HCT116 (cell line): ENCODE measurements around the gene TUBA3E. TPM values are rescaled to one million over a fixed set of nuclear protein-coding genes. Genes with fewer than 3 reads are reported as not detected.
"Not testable (repeated sequence)": the region's sequence is repeated elsewhere in the genome, so short reads cannot be mapped to it uniquely, and the experiment has no call there.

ENCODE experiments used
- ATAC-seq: fragments of 200-7000 bp; cut with Tn5 transposase; 2 replicates; pipeline ENCODE4 v1.9.1; 2020; ENCODE audit warnings: mild to moderate bottlenecking, moderate library complexity
- BruUV-seq: library from RNA; stranded (reverse); fragments of 400-500 nt; replicated peaks from 2 replicates; lab custom pipeline; 2021; lab: Mats Ljungman, UMichigan
- CTCF ChIA-PET: fragments of 300-600 bp; sonication (Branson Sonifier 250); formaldehyde crosslinking; loops from one replicate; lab custom pipeline; 2021; ENCODE audit warnings: antibody characterized with exemption; lab: Charles Lee
- POLR2A ChIA-PET: fragments of 300-600, 350-600 bp; sonication (Branson Sonifier 250); formaldehyde crosslinking; loops from one replicate; lab custom pipeline; 2021; ENCODE audit warnings: antibody characterized with exemption; lab: Charles Lee
- RAD21 ChIA-PET, 2 experiments: fragments of 300-600 bp; sonication (Branson Sonifier 250); formaldehyde crosslinking; loops; one replicate each; lab custom pipeline; 2023; ENCODE audit warnings: low total read pairs in 2 of 2; ENCODE audit not compliant: uncharacterized antibody in 2 of 2, unreplicated experiment in 2 of 2, low non-redundant PET in 1 of 2; lab: Charles Lee
- DNase-seq: peaks from one replicate; pipeline ENCODE4 v3.0.0-alpha.2; 2010; ENCODE audit warnings: low read depth, low spot score
- H2AFZ ChIP-seq: fragments of 200-600 bp; shearing (Covaris generic), sonication (generic); 2 replicates; pipeline ENCODE4 v1.6.1; 2017; ENCODE audit warnings: low read depth, mixed run types, mixed read lengths, antibody characterized with exemption, low read length; ENCODE audit not compliant: poor library complexity, severe bottlenecking
- H3K27ac ChIP-seq: 2 replicates; pipeline ENCODE4 v1.5.1; 2012; ENCODE audit warnings: low read depth, low read length
- H3K27me3 ChIP-seq: fragments of 200-600 bp; sonication (generic); 2 replicates; pipeline ENCODE4 v1.6.1; 2016; ENCODE audit warnings: mixed run types, low read length, mixed read lengths; ENCODE audit not compliant: insufficient read depth
- H3K36me3 ChIP-seq, 2 experiments: fragments of 200-500 bp in 1 of 2; fragments of 200-600 bp in 1 of 2; sonication (Bioruptor generic) in 1 of 2; sonication (generic) in 1 of 2; 2 replicates each; pipeline versions ENCODE4 v1.5.1 to v1.6.1; 2014 to 2016; ENCODE audit warnings: low read length in 2 of 2, inconsistent platforms in 1 of 2, mixed read lengths in 1 of 2, mixed run types in 1 of 2; ENCODE audit not compliant: insufficient read depth in 2 of 2, control insufficient read depth in 1 of 2
- H3K4me1 ChIP-seq, 2 experiments: fragments of 200-600 bp in 1 of 2; sonication (generic) in 1 of 2; 2 replicates each; pipeline versions ENCODE4 v1.5.1 to v1.6.1; 2012 to 2017; ENCODE audit warnings: low read length in 2 of 2, inconsistent platforms in 1 of 2, mild to moderate bottlenecking in 1 of 2, mixed read lengths in 1 of 2, mixed run types in 1 of 2, moderate library complexity in 1 of 2; ENCODE audit not compliant: insufficient read depth in 2 of 2, control insufficient read depth in 1 of 2
- H3K4me2 ChIP-seq: fragments of 200-600 bp; sonication (generic); 2 replicates; pipeline ENCODE4 v1.6.1; 2017; ENCODE audit warnings: mixed run types, low read length, mixed read lengths
- H3K4me3 ChIP-seq, 2 experiments: fragments of 200-600 bp in 1 of 2; sonication (generic) in 1 of 2; replicated peaks in 1 of 2; 2 replicates each; pipeline ENCODE4 v1.5.1; 2011 to 2016; ENCODE audit warnings: low read length in 2 of 2, control low read depth in 1 of 2, low read depth in 1 of 2, mild to moderate bottlenecking in 1 of 2, mixed read lengths in 1 of 2, mixed run types in 1 of 2
- H3K79me2 ChIP-seq: fragments of 200-600 bp; sonication (generic); 2 replicates; pipeline ENCODE4 v1.6.1; 2017; ENCODE audit warnings: mild to moderate bottlenecking, mixed run types, low read length, moderate library complexity, mixed read lengths; ENCODE audit not compliant: insufficient read depth
- H3K9ac ChIP-seq: fragments of 200-600 bp; sonication (generic); 2 replicates; pipeline ENCODE4 v1.6.1; 2016; ENCODE audit warnings: low read length, mixed read lengths
- H3K9me2 ChIP-seq: fragments of 200-600 bp; sonication (generic), shearing (Covaris generic); 2 replicates; pipeline ENCODE4 v1.6.1; 2017; ENCODE audit warnings: mixed run types, mild to moderate bottlenecking, moderate library complexity; ENCODE audit not compliant: insufficient read depth
- H3K9me3 ChIP-seq, 2 experiments: fragments of 200-500 bp in 1 of 2; fragments of 200-600 bp in 1 of 2; sonication (Bioruptor generic) in 1 of 2; sonication (generic) in 1 of 2; 2 replicates each; pipeline ENCODE4 v1.6.1; 2014 to 2017; ENCODE audit warnings: low read length in 2 of 2, mixed read lengths in 2 of 2, inconsistent platforms in 1 of 2, low read depth in 1 of 2, mild to moderate bottlenecking in 1 of 2, mixed run types in 1 of 2, moderate library complexity in 1 of 2; ENCODE audit not compliant: control insufficient read depth in 1 of 2, insufficient read depth in 1 of 2
- H4K20me1 ChIP-seq: fragments of 200-600 bp; sonication (generic), shearing (Covaris generic); 2 replicates; pipeline ENCODE4 v1.6.1; 2017; ENCODE audit warnings: mixed run types, mild to moderate bottlenecking, moderate library complexity; ENCODE audit not compliant: insufficient read depth
- intact Hi-C: fragments of 100-400 bp; cut with micrococcal nuclease; formaldehyde crosslinking; loops from 2 replicates; pipeline ENCODE4 v1.10.0; 2022
- total RNA-seq: library from RNA; stranded (reverse); gene quantifications from one replicate; pipeline ENCODE4 v1.2.1, GENCODE V29; 2021; ENCODE audit not compliant: unreplicated experiment

TUBA3E gene
- total RNA-seq, 1 experiment from 2014 or later = not detected

DNA sequence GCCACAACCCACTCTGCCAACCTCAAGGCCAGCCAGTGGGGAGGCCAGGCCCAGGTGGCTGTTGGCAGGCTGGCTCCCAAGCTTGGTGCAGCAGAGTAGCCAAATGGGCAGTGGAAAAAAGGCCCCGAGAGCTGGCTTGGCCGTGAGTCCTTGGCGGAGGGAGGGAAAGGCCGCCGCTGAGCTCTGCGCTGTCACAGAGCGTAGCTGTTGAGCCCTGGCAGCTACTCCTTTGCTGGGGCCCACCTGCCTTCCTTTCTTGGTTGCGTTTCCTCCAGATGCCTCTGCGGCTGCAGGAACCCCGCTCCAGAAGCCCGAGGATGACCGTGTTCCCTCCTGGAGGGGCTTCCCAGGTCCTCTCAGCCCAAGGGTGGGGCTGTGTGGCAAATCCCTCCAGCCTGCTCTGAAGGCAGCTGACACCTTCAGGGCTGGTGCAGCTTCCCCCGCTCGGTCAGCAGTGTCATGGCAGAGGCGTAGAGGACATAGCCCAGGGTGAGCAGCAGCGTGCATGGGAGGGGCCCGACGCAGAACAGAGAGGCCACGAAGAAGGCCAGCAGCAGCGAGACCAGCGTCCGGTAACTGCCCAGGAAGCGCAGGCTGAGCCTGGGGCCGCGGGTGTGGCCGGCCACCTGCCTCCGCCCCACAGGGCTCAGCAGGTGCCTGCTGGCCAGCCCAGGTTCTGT is 46.0 kb downstream of the TUBA3E start:
- H4K20me1 ChIP-seq, CTCF ChIA-PET, BruUV-seq, H3K4me3 ChIP-seq, H3K9me3 ChIP-seq, H3K4me2 ChIP-seq, H3K9me2 ChIP-seq, H3K27me3 ChIP-seq, ATAC-seq, intact Hi-C loops, H3K79me2 ChIP-seq, DNase-seq, H3K4me1 ChIP-seq, H3K27ac ChIP-seq, H2AFZ ChIP-seq, H3K36me3 ChIP-seq, POLR2A ChIA-PET, H3K9ac ChIP-seq, RAD21 ChIA-PET: not testable (repeated sequence)

DNA sequence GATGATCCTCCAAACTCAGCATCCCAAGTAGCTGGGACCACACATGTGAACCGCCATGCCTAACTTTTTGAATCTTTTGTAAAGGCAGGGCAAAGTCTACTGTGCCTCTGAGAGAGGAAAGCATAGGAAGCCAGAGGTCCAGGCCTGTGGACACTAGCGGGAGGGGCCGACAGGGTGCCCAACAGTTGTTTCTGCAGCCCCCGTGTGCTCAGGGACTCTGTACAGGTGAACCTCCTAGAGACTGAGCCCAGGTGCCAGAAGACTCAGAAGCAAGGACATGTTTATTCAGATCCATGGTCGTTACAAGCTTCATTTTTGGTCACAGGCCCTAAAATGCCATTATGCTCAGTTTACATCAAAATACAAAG is 47.1 kb downstream of the TUBA3E start:
- DNase-seq, H3K36me3 ChIP-seq, H3K4me3 ChIP-seq, H3K4me2 ChIP-seq, CTCF ChIA-PET, H4K20me1 ChIP-seq, H3K9ac ChIP-seq, H3K9me2 ChIP-seq, RAD21 ChIA-PET, H3K4me1 ChIP-seq, H3K9me3 ChIP-seq, H2AFZ ChIP-seq, H3K27me3 ChIP-seq, ATAC-seq, intact Hi-C loops, H3K27ac ChIP-seq, H3K79me2 ChIP-seq, BruUV-seq, POLR2A ChIA-PET: not testable (repeated sequence)
